Measurements from ENCODE around the gene CELF1.

- TF ChIP-seq CTCF (IDR thresholded peaks at IDR 0.05) (no peak), EZH2 (IDR thresholded peaks at IDR 0.05; ENCODE audit: borderline replicate concordance, insufficient read depth, low read depth, low read length, poor library complexity, severe bottlenecking) (no peak)
Measured at GRCh38 chr11:47534704-47535251, 18.2 kb downstream of the CELF1 start.
